MM.1S (cell line): ENCODE results near the gene OTULIN.

ENCODE experiments used
- DNase-seq: peaks from one replicate; pipeline ENCODE4 v3.0.0-alpha.2; 2015
- H2AFZ ChIP-seq: fragments of 300-600 bp; sonication (generic); 2 replicates; pipeline ENCODE4 v1.6.0; 2016; ENCODE audit warnings: antibody characterized with exemption, low read length
- H3F3A ChIP-seq: fragments of 300-600 bp; sonication (generic); 2 replicates; pipeline ENCODE4 v1.6.1; 2016; ENCODE audit warnings: mild to moderate bottlenecking, antibody characterized with exemption, low read length, moderate library complexity, mixed read lengths; ENCODE audit not compliant: insufficient read depth
- H3K27ac ChIP-seq: fragments of 300-600 bp; sonication (generic); 2 replicates; pipeline ENCODE4 v1.5.1; 2016; ENCODE audit warnings: mild to moderate bottlenecking, low read length
- H3K27me3 ChIP-seq: fragments of 300-600 bp; sonication (generic); replicated peaks from 2 replicates; pipeline ENCODE4 v1.6.0; 2016; ENCODE audit warnings: low read length; ENCODE audit not compliant: insufficient read depth
- H3K36me3 ChIP-seq: fragments of 300-600 bp; sonication (generic); replicated peaks from 2 replicates; pipeline ENCODE4 v1.6.1; 2016; ENCODE audit warnings: mild to moderate bottlenecking, low read length, mixed read lengths; ENCODE audit not compliant: insufficient read depth
- H3K4me1 ChIP-seq: fragments of 300-600 bp; sonication (generic); 2 replicates; pipeline ENCODE4 v1.6.1; 2016; ENCODE audit warnings: low read length, mixed read lengths
- H3K4me2 ChIP-seq: fragments of 300-600 bp; sonication (generic); 2 replicates; pipeline ENCODE4 v1.6.0; 2016; ENCODE audit warnings: low read depth, low read length
- H3K4me3 ChIP-seq: fragments of 300-600 bp; sonication (generic); 2 replicates; pipeline ENCODE4 v1.5.1; 2016; ENCODE audit warnings: low read length, mixed read lengths
- H3K79me2 ChIP-seq: fragments of 300-600 bp; sonication (generic); 2 replicates; pipeline ENCODE4 v1.6.1; 2016; ENCODE audit warnings: mixed run types, low read length, mixed read lengths
- H3K9ac ChIP-seq: fragments of 300-600 bp; sonication (generic); 2 replicates; pipeline ENCODE4 v1.6.1; 2016; ENCODE audit warnings: low read length, mixed read lengths
- H3K9me2 ChIP-seq: fragments of 300-600 bp; sonication (generic); replicated peaks from 2 replicates; pipeline ENCODE4 v1.6.1; 2016; ENCODE audit warnings: mild to moderate bottlenecking, low read length, mixed read lengths; ENCODE audit not compliant: insufficient read depth
- H3K9me3 ChIP-seq: fragments of 300-600 bp; sonication (generic); replicated peaks from 2 replicates; pipeline ENCODE4 v1.6.1; 2016; ENCODE audit warnings: mild to moderate bottlenecking, low read length, mixed read lengths; ENCODE audit not compliant: insufficient read depth
- H4K20me1 ChIP-seq: fragments of 300-600 bp; sonication (generic); 2 replicates; pipeline ENCODE4 v1.6.1; 2016; ENCODE audit warnings: mild to moderate bottlenecking, low read length, moderate library complexity, mixed read lengths; ENCODE audit not compliant: insufficient read depth
- EZH2 ChIP-seq: fragments of 300-600 bp; sonication (generic); optimal IDR thresholded peaks from 2 replicates; pipeline ENCODE3; 2017; ENCODE audit warnings: low read depth, mild to moderate bottlenecking, antibody characterized with exemption, low read length, mixed read lengths
- EZH2phosphoT487 ChIP-seq: fragments of 300-600 bp; sonication (generic); IDR thresholded peaks from 2 replicates; pipeline ENCODE4 v1.6.1; 2018; ENCODE audit warnings: antibody characterized with exemption, low read length
- TF ChIP-seq, protein P1 (sequence below): fragments of 300-600 bp; sonication (generic); IDR thresholded peaks from 2 replicates; pipeline ENCODE4 v1.5.1; 2016; ENCODE audit warnings: antibody characterized with exemption, low read length, mixed read lengths

OTULIN gene

DNA sequence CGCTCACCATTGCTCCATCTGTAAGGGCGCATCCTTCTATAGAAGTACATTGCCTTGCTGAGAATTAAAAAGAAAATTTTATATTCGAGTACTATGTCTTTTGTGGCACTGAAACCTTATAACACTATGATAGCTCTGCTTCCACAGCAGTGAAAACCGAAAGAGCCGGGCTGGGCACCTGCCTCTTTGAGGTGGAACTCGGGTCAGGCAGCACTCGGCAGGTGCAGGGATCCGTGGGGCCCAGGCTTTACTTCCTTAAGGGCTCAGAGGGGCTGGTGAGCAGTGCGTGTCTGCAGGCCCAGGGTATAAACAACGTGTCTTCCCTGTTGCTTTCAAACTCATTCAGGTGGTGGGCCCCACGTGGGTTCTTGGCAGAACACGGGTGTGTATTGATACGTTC, 69.9 kb downstream of the OTULIN start:
- Histone ChIP-seq H3K9me2 (no peaks in the 10 kb centered on the region), H3K79me2 (no peaks in the 10 kb centered on the region), H2AFZ (no peak overlapping the region), H3K9ac (no peak overlapping the region), H3K27ac (no peak overlapping the region), H3K36me3 (no peaks in the 10 kb centered on the region), H3K4me2 (no peak overlapping the region), H3K27me3 (no peaks in the 10 kb centered on the region), H3K4me3 (no peak overlapping the region), H3K4me1 (no peaks in the 10 kb centered on the region), H4K20me1 (no peaks in the 10 kb centered on the region), H3K9me3 (no peaks in the 10 kb centered on the region), H3F3A (no peaks in the 10 kb centered on the region)
- no peak for DNase-seq
- TF ChIP-seq, protein P1, sequence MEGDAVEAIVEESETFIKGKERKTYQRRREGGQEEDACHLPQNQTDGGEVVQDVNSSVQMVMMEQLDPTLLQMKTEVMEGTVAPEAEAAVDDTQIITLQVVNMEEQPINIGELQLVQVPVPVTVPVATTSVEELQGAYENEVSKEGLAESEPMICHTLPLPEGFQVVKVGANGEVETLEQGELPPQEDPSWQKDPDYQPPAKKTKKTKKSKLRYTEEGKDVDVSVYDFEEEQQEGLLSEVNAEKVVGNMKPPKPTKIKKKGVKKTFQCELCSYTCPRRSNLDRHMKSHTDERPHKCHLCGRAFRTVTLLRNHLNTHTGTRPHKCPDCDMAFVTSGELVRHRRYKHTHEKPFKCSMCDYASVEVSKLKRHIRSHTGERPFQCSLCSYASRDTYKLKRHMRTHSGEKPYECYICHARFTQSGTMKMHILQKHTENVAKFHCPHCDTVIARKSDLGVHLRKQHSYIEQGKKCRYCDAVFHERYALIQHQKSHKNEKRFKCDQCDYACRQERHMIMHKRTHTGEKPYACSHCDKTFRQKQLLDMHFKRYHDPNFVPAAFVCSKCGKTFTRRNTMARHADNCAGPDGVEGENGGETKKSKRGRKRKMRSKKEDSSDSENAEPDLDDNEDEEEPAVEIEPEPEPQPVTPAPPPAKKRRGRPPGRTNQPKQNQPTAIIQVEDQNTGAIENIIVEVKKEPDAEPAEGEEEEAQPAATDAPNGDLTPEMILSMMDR, result no peak
- TF ChIP-seq EZH2phosphoT487 (no peak), EZH2 (no peak)

DNA sequence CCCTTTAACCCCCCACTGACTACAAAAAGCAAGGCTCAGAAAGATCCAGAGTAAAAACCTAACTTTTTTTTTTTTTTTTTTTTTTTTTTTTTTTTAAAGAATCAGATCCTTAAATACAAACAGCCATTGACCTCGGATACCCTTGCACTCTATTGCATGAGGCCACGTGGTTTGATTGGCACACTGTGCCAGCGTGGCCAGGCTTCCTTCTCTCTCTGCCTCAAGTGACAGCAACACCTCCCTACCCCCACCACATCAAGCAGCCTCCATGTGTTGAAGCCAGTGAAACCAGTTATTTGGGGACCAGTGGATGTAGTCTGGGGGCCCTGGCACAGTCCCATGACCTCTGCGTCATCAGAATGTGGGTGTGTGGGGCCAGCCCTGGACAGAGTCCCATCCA, 71.4 kb downstream of the OTULIN start:
- Histone ChIP-seq H3F3A (no peaks in the 10 kb centered on the region), H3K9me2 (no peaks in the 10 kb centered on the region), H3K9ac (no peak overlapping the region), H3K36me3 (no peaks in the 10 kb centered on the region), H3K9me3 (no peaks in the 10 kb centered on the region), H2AFZ (no peak overlapping the region), H3K27ac (no peak overlapping the region), H3K27me3 (no peaks in the 10 kb centered on the region), H3K4me2 (no peak overlapping the region), H3K4me3 (no peak overlapping the region), H3K79me2 (no peaks in the 10 kb centered on the region), H4K20me1 (no peaks in the 10 kb centered on the region), H3K4me1 (no peaks in the 10 kb centered on the region)
- no peak for DNase-seq
- TF ChIP-seq, protein P1, result no peak
- TF ChIP-seq EZH2phosphoT487 (no peak), EZH2 (no peak)

DNA sequence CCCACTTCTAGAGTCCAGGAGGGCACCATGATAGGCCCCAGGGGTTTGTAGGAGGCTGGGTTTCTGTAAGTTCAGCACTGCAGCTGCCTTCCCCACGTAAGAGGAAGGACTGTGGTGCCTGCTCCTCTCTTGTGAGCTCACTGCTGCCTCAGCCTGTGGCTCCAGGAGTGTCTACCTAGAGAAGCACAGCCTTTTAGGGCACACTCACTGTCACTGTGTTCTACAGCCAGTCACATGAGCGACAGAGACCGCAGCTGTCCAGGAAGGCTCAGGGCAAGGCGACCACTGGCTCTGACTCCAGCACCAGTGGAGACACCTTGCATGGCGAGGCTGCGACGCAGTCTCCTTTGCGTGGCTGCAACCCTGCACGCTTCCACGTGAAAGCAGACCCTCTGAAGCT, 72.8 kb downstream of the OTULIN start:
- Histone ChIP-seq H3K9me2 (no peaks in the 10 kb centered on the region), H3F3A (no peaks in the 10 kb centered on the region), H4K20me1 (no peaks in the 10 kb centered on the region), H2AFZ (no peak overlapping the region), H3K36me3 (no peaks in the 10 kb centered on the region), H3K4me1 (no peaks in the 10 kb centered on the region), H3K27me3 (no peaks in the 10 kb centered on the region), H3K9ac (no peak overlapping the region), H3K4me3 (no peak overlapping the region), H3K27ac (no peak overlapping the region), H3K9me3 (no peaks in the 10 kb centered on the region), H3K4me2 (no peak overlapping the region), H3K79me2 (no peaks in the 10 kb centered on the region)
- DNase-seq, result no peak
- TF ChIP-seq EZH2phosphoT487 (no peak), EZH2 (no peak)
- TF ChIP-seq, protein P1, result no peak
